IMR-90 (cell line): ENCODE results near the gene TENM4. TPM values are rescaled to one million over a fixed set of nuclear protein-coding genes. Genes with fewer than 3 reads are reported as not detected.

Experiments used
- ATAC-seq: fragments of 200-7000 bp; cut with Tn5 transposase; 2 replicates; pipeline ENCODE4 v1.9.1; 2020; ENCODE audit warnings: low read depth, mild to moderate bottlenecking, moderate library complexity
- BruUV-seq: library from RNA; stranded (reverse); fragments of 400-500 nt; replicated peaks from 2 replicates; lab custom pipeline; 2021; lab: Mats Ljungman, UMichigan
- CTCF ChIA-PET: fragments of 300-600 bp; formaldehyde crosslinking; extraction: SDS; loops from one replicate; lab custom pipeline; 2021; ENCODE audit warnings: antibody characterized with exemption; lab: Yijun Ruan, JAX
- POLR2A ChIA-PET: fragments of 300-600 bp; sonication (Branson Sonifier 250); formaldehyde crosslinking; loops from one replicate; lab custom pipeline; 2022; ENCODE audit warnings: antibody characterized with exemption; ENCODE audit not compliant: unreplicated experiment; lab: Charles Lee
- DNase-seq: peaks from one replicate; pipeline ENCODE4 v3.0.0; 2013
- H2AFZ ChIP-seq: replicated peaks from 2 replicates; pipeline ENCODE3; 2013; ENCODE audit warnings: low read length, mild to moderate bottlenecking; ENCODE audit not compliant: poor library complexity
- H2AK5ac ChIP-seq: 2 replicates; pipeline ENCODE4 v1.6.1; 2013; ENCODE audit warnings: low read depth, low read length, inconsistent platforms
- H2AK9ac ChIP-seq: replicated peaks from 2 replicates; pipeline ENCODE3; 2013; ENCODE audit warnings: mild to moderate bottlenecking, low read depth, low read length, moderate library complexity; ENCODE audit not compliant: poor library complexity
- H2BK120ac ChIP-seq: 2 replicates; pipeline ENCODE4 v1.6.1; 2013; ENCODE audit warnings: low read depth, low read length, inconsistent platforms
- H2BK15ac ChIP-seq: 3 replicates; pipeline ENCODE4 v1.6.1; 2013; ENCODE audit warnings: low read depth, low read length, inconsistent platforms
- H2BK20ac ChIP-seq: 2 replicates; pipeline ENCODE4 v1.6.1; 2013; ENCODE audit warnings: low read depth, mild to moderate bottlenecking, inconsistent platforms, low read length, moderate library complexity
- H2BK5ac ChIP-seq: 2 replicates; pipeline ENCODE4 v1.6.1; 2013; ENCODE audit warnings: mild to moderate bottlenecking, low read depth, low read length, inconsistent platforms; ENCODE audit not compliant: poor library complexity, severe bottlenecking
- H3K14ac ChIP-seq: replicated peaks from 2 replicates; pipeline ENCODE4 v1.6.1; 2013; ENCODE audit warnings: low read depth, low read length, inconsistent platforms
- H3K18ac ChIP-seq: 2 replicates; pipeline ENCODE4 v1.6.1; 2013; ENCODE audit warnings: low read depth, low read length, control low read depth
- H3K23ac ChIP-seq: 2 replicates; pipeline ENCODE4 v1.6.1; 2013; ENCODE audit warnings: low read depth, low read length, inconsistent platforms
- H3K27ac ChIP-seq: 2 replicates; pipeline ENCODE4 v1.5.1; 2013; ENCODE audit warnings: mild to moderate bottlenecking, control low read depth, low read length; ENCODE audit not compliant: insufficient read depth
- H3K27me3 ChIP-seq: 2 replicates; pipeline ENCODE4 v1.6.1; 2013; ENCODE audit warnings: low read length; ENCODE audit not compliant: control insufficient read depth, insufficient read depth
- H3K36me3 ChIP-seq: 2 replicates; pipeline ENCODE4 v1.6.1; 2013; ENCODE audit warnings: low read length, mixed read lengths; ENCODE audit not compliant: control insufficient read depth, insufficient read depth
- H3K4ac ChIP-seq: 2 replicates; pipeline ENCODE4 v1.6.1; 2013; ENCODE audit warnings: low read depth, low read length, inconsistent platforms
- H3K4me1 ChIP-seq: 2 replicates; pipeline ENCODE4 v1.6.1; 2013; ENCODE audit warnings: low read length, mixed read lengths; ENCODE audit not compliant: control insufficient read depth, insufficient read depth
- H3K4me2 ChIP-seq: 2 replicates; pipeline ENCODE4 v1.6.1; 2013; ENCODE audit warnings: low read depth, mild to moderate bottlenecking, control low read depth, low read length, moderate library complexity
- H3K4me3 ChIP-seq: 2 replicates; pipeline ENCODE4 v1.5.1; 2013; ENCODE audit warnings: low read depth, mild to moderate bottlenecking, control low read depth, low read length, moderate library complexity; ENCODE audit not compliant: insufficient read depth
- H3K56ac ChIP-seq: 2 replicates; pipeline ENCODE4 v1.6.1; 2013; ENCODE audit warnings: low read length, inconsistent platforms; ENCODE audit not compliant: insufficient read depth; ENCODE audit errors: extremely low read depth
- H3K79me1 ChIP-seq, 2 experiments: 2 replicates each; pipeline ENCODE4 v1.6.1; 2013; ENCODE audit warnings: low read length in 2 of 2, inconsistent platforms in 1 of 2, low read depth in 1 of 2
- H3K9ac ChIP-seq: 2 replicates; pipeline ENCODE4 v1.6.1; 2013; ENCODE audit warnings: low read depth, low read length, control low read depth
- H3K9me1 ChIP-seq: 2 replicates; pipeline ENCODE4 v1.6.1; 2013; ENCODE audit warnings: low read length, inconsistent platforms; ENCODE audit not compliant: insufficient read depth
- H3K9me3 ChIP-seq: 2 replicates; pipeline ENCODE4 v1.6.1; 2013; ENCODE audit warnings: low read length; ENCODE audit not compliant: control insufficient read depth, insufficient read depth
- H4K20me1 ChIP-seq: 2 replicates; pipeline ENCODE4 v1.6.1; 2013; ENCODE audit warnings: low read length, inconsistent platforms; ENCODE audit not compliant: insufficient read depth
- H4K5ac ChIP-seq: 2 replicates; pipeline ENCODE4 v1.6.1; 2013; ENCODE audit warnings: mild to moderate bottlenecking, low read depth, low read length, control low read depth
- H4K8ac ChIP-seq, 2 experiments: 2 replicates each; pipeline ENCODE4 v1.6.1; 2013; ENCODE audit warnings: low read depth in 2 of 2, low read length in 2 of 2, control low read depth in 1 of 2, inconsistent platforms in 1 of 2
- H4K91ac ChIP-seq: 2 replicates; pipeline ENCODE4 v1.6.1; 2013; ENCODE audit warnings: low read depth, low read length, inconsistent platforms; ENCODE audit not compliant: insufficient read depth
- BHLHE40 ChIP-seq: fragments of 150-350 bp; IDR thresholded peaks from 2 replicates; pipeline ENCODE4 v1.6.1; 2016; ENCODE audit warnings: mild to moderate bottlenecking, low read depth, low read length
- CEBPB ChIP-seq: IDR thresholded peaks from 2 replicates; pipeline ENCODE4 v1.6.1; 2012; ENCODE audit warnings: low read depth, low read length, improper control_type of control experiment
- CHD1 ChIP-seq: IDR thresholded peaks from 2 replicates; pipeline ENCODE4 v1.6.1; 2012; ENCODE audit warnings: low read depth, low read length, improper control_type of control experiment
- CTCF ChIP-seq: conservative IDR thresholded peaks from 2 replicates; pipeline ENCODE4 v1.5.1; 2012; ENCODE audit warnings: mild to moderate bottlenecking, low read depth, low read length, improper control_type of control experiment
- ELK1 ChIP-seq: fragments of 150-350 bp; IDR thresholded peaks from 2 replicates; pipeline ENCODE4 v1.6.1; 2016; ENCODE audit warnings: low read depth, mild to moderate bottlenecking, low read length, moderate library complexity, borderline replicate concordance
- FOS ChIP-seq: fragments of 150-350 bp; IDR thresholded peaks from 2 replicates; pipeline ENCODE4 v1.6.1; 2016; ENCODE audit warnings: low read depth, low read length
- MAFK ChIP-seq: IDR thresholded peaks from 2 replicates; pipeline ENCODE4 v1.6.1; 2012; ENCODE audit warnings: low read depth, low read length, improper control_type of control experiment
- MAZ ChIP-seq: IDR thresholded peaks from 2 replicates; pipeline ENCODE4 v1.6.1; 2012; ENCODE audit warnings: low read depth, mild to moderate bottlenecking, low read length, improper control_type of control experiment, moderate library complexity, borderline replicate concordance
- MXI1 ChIP-seq: IDR thresholded peaks from 2 replicates; pipeline ENCODE4 v1.6.1; 2012; ENCODE audit warnings: low read depth, mild to moderate bottlenecking, low read length, moderate library complexity, borderline replicate concordance
- NFE2L2 ChIP-seq: fragments of 150-350 bp; IDR thresholded peaks from 2 replicates; pipeline ENCODE4 v1.6.1; 2016; ENCODE audit warnings: low read depth, mild to moderate bottlenecking, low read length
- POLR2A ChIP-seq: IDR thresholded peaks from 2 replicates; pipeline ENCODE4 v1.6.1; 2012; ENCODE audit warnings: mild to moderate bottlenecking, low read depth, low read length
- RAD21 ChIP-seq: IDR thresholded peaks from 2 replicates; pipeline ENCODE4 v1.6.1; 2012; ENCODE audit warnings: low read length, improper control_type of control experiment
- RCOR1 ChIP-seq: IDR thresholded peaks from 2 replicates; pipeline ENCODE4 v1.6.1; 2012; ENCODE audit warnings: mild to moderate bottlenecking, low read length, improper control_type of control experiment; ENCODE audit not compliant: insufficient replicate concordance
- RFX5 ChIP-seq: IDR thresholded peaks from 2 replicates; pipeline ENCODE4 v1.8.0; 2012; ENCODE audit warnings: low read depth, mild to moderate bottlenecking, low read length, moderate library complexity
- SMC3 ChIP-seq: fragments of 150-350 bp; IDR thresholded peaks from 2 replicates; pipeline ENCODE4 v1.6.1; 2016; ENCODE audit warnings: low read depth, mild to moderate bottlenecking, antibody characterized with exemption, low read length, moderate library complexity
- USF2 ChIP-seq: fragments of 150-350 bp; IDR thresholded peaks from 2 replicates; pipeline ENCODE4 v1.6.1; 2017; ENCODE audit warnings: mild to moderate bottlenecking, antibody characterized with exemption, low read length, low read depth
- WGBS, 2 experiments: methylation state at CpG; one replicate each; pipeline versions ENCODE4 v1.1.5 to v1.1.7; 2013; ENCODE audit warnings: missing lambda C conversion rate in 2 of 2; ENCODE audit not compliant: insufficient read length in 1 of 2; ENCODE audit errors: extremely low coverage in 2 of 2; 5-methylcytosine and 5-hydroxymethylcytosine counted together
- dilution Hi-C: fragments of 300-500 bp; cut with HindIII; formaldehyde crosslinking; loops from one replicate; pipeline ENCODE4 v1.14.3; 2018; ENCODE audit warnings: low sequenced_read_pairs; ENCODE audit not compliant: unreplicated experiment
- in situ Hi-C: fragments of 300-500 bp; cut with MboI; formaldehyde crosslinking; loops from 3 replicates; pipeline ENCODE4 v1.14.3; 2019; ENCODE audit warnings: low sequenced_read_pairs, inconsistent platforms, mixed read lengths
- intact Hi-C: fragments of 100-400 bp; cut with micrococcal nuclease; formaldehyde crosslinking; loops from 2 replicates; pipeline ENCODE4 v1.10.0; 2022
- polyA plus RNA-seq, 3 experiments: library from polyadenylated mRNA; depleted of rRNA; stranded (reverse); fragments of >200 nt; gene quantifications; 2 replicates each; pipeline ENCODE4 v1.2.3, GENCODE V29; 2012; ENCODE audit warnings: low replicate concordance in 1 of 3
- total RNA-seq: library from RNA; depleted of rRNA; stranded (reverse); fragments of >200 nt; gene quantifications from 2 replicates; pipeline ENCODE4 v1.2.3, GENCODE V29; 2012

The TENM4 gene
- total and polyA plus RNA-seq, 2 of the 4 experiments (the other 2 are of a cell fraction), result 7.4 to 9.0 TPM

DNA sequence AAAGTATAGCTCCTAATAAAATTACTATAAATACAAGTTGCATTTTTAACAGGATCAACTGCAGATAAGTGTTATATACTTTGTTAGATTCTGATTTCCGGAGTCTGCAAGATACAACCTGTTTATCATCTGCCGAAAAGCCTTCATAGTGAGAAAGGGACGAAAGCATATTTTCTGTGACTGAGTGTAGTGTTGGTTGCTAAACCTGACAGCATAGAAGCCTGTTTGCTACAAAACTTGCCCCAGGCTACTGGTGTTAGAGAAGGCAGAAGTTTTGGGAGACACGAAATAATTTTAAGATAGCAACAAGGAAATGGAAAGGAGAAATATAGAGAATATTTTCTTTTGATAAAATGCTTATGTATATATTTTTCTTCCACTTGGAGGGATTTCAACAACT lies 622.6 kb downstream of the TENM4 start:
- Histone ChIP-seq H3K9me3 (no peaks in the 10 kb centered on the region), H3K79me1 (no peaks in the 10 kb centered on the region), H3K36me3 (no peaks in the 10 kb centered on the region), H4K20me1 (no peaks in the 10 kb centered on the region), H4K8ac (no peak overlapping the region), H3K4me3 (no peak overlapping the region), H3K9me1 (peaks cover 2% of the 10 kb centered on the region), H2AFZ (no peak overlapping the region), H2AK5ac (no peak overlapping the region), H4K5ac (no peak overlapping the region), H3K4me2 (no peak overlapping the region), H3K9ac (no peak overlapping the region), H3K14ac (no peak overlapping the region), H3K56ac (no peak overlapping the region), H2BK5ac (no peak overlapping the region), H3K18ac (no peak overlapping the region), H3K4ac (no peak overlapping the region), H2BK20ac (no peak overlapping the region), H2BK120ac (no peak overlapping the region), H4K91ac (no peak overlapping the region), H2BK15ac (no peak overlapping the region), H3K27me3 (no peaks in the 10 kb centered on the region), H3K23ac (no peak overlapping the region), H3K4me1 (peaks cover 6% of the 10 kb centered on the region; the same call in 1 of the 2 replicates), H2AK9ac (no peak overlapping the region), H3K27ac (no peak overlapping the region)
- DNase-seq (no peak), ATAC-seq (no peak)
- intact Hi-C loops, result no loop called here
- no peak for TF ChIP-seq RFX5
- TF ChIP-seq ELK1, result no peak
- no peak for TF ChIP-seq FOS
- TF ChIP-seq POLR2A, result no peak
- TF ChIP-seq CEBPB, result no peak
- TF ChIP-seq MXI1, result no peak
- TF ChIP-seq MAFK, result no peak
- no peak for TF ChIP-seq CTCF
- TF ChIP-seq MAZ, result no peak
- TF ChIP-seq RCOR1, result no peak
- no peak for TF ChIP-seq NFE2L2
- TF ChIP-seq SMC3, result no peak
- no peak for TF ChIP-seq CHD1
- no peak for TF ChIP-seq RAD21
- TF ChIP-seq BHLHE40, result no peak
- no peak for TF ChIP-seq USF2
- ChIA-PET POLR2A (interaction anchor here (0.6 to 1.2 kb wide), 2 partner anchors 8 to 33 kb away, joined by 3 to 4 read pairs; no protein-coding TSS in a partner anchor), CTCF (interaction anchor here (0.6 to 0.7 kb wide), 3 partner anchors 9 to 112 kb away, joined by 3 read pairs; no protein-coding TSS in a partner anchor)
- in situ Hi-C loops, result no loop called here
- BruUV-seq, result no TSS peak
- no CpG with 5 or more reads among the region's 4 CpGs for WGBS, 2 experiments
- dilution Hi-C loops, result no loop called here
